ENCODE measurements around the gene NUCKS1. TPM values are rescaled to one million over a fixed set of nuclear protein-coding genes. Genes with fewer than 3 reads are reported as not detected.

NUCKS1 gene
- polyA plus RNA-seq, 1 of the 3 experiments (the other 2 are of a cell fraction) = 25.4 TPM

GRCh38 chr1:205669341-205670149 is 80.4 kb downstream of the NUCKS1 start:
- no peaks in the 10 kb centered on the region for H3K9me3 ChIP-seq
- H3F3A ChIP-seq (replicated peaks; ENCODE audit: insufficient read depth) = no peaks in the 10 kb centered on the region
- peaks cover 0 to 11% of the 10 kb centered on the region in 2 experiments; a peak in 1 of 4 replicates for H3K4me1 ChIP-seq (ENCODE audit: control insufficient read depth in 1 of 2, insufficient read depth in 2 of 2, low read depth in 1 of 2, low read length in 1 of 2)
- H3K9me2 ChIP-seq = no peaks in the 10 kb centered on the region
- WGBS (ENCODE audit: low lambda C conversion rate) = 82% methylated on average over 15 of the region's 20 CpGs
- H2AFZ ChIP-seq (ENCODE audit: low read depth) = no peak overlapping the region
- H3K79me2 ChIP-seq (ENCODE audit: insufficient read depth) = peaks cover 11% of the 10 kb centered on the region
- no peaks in the 10 kb centered on the region for H4K20me1 ChIP-seq (ENCODE audit: insufficient read depth)
- no peaks in the 10 kb centered on the region for H3K36me3 ChIP-seq (replicated peaks in 1 of 2; ENCODE audit: control insufficient read depth in 1 of 2, insufficient read depth in 2 of 2, low read length in 1 of 2)
- H3K4me3 ChIP-seq (ENCODE audit: low read depth in 2 of 2, low read length in 1 of 2) = no peak overlapping the region
- H3K4me2 ChIP-seq = peak overlapping the region; percentile 12; the same call in 1 of the 2 replicates
- TF ChIP-seq MXI1 (IDR thresholded peaks at IDR 0.05; ENCODE audit: low read depth, low read length) (no peak), YY1 (IDR thresholded peaks at IDR 0.05; ENCODE audit: low read depth) (no peak), TEAD4 (IDR thresholded peaks at IDR 0.05; ENCODE audit: borderline replicate concordance, insufficient read depth) (no peak), RCOR1 (IDR thresholded peaks at IDR 0.05; ENCODE audit: low read length) (no peak), SMC3 (IDR thresholded peaks at IDR 0.05; ENCODE audit: low read depth, low read length) (no peak), TCF12 (IDR thresholded peaks at IDR 0.05) (no peak), JUND (IDR thresholded peaks at IDR 0.05) (no peak), SIN3A (IDR thresholded peaks at IDR 0.05; ENCODE audit: borderline replicate concordance, low read depth, low read length) (no peak), RFX5 (IDR thresholded peaks at IDR 0.05; ENCODE audit: low read length) (no peak), RXRA (IDR thresholded peaks at IDR 0.05; ENCODE audit: borderline replicate concordance, low read depth) (no peak), EP300 (IDR thresholded peaks at IDR 0.05; ENCODE audit: borderline replicate concordance in 1 of 2, low read depth in 1 of 2, low read length in 1 of 2) (no peak), FOXJ3 (CRISPR knock-in tag; IDR thresholded peaks at IDR 0.05) (no peak), CTCF (IDR thresholded peaks at IDR 0.05) (no peak), USF1 (IDR thresholded peaks at IDR 0.05; ENCODE audit: borderline replicate concordance, low read depth) (no peak), NFIC (IDR thresholded peaks at IDR 0.05; ENCODE audit: borderline replicate concordance) (no peak)
- TF ChIP-seq, protein P1, sequence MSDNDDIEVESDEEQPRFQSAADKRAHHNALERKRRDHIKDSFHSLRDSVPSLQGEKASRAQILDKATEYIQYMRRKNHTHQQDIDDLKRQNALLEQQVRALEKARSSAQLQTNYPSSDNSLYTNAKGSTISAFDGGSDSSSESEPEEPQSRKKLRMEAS (IDR thresholded peaks at IDR 0.05; ENCODE audit: low read depth) = no peak
- TF ChIP-seq, protein P2, sequence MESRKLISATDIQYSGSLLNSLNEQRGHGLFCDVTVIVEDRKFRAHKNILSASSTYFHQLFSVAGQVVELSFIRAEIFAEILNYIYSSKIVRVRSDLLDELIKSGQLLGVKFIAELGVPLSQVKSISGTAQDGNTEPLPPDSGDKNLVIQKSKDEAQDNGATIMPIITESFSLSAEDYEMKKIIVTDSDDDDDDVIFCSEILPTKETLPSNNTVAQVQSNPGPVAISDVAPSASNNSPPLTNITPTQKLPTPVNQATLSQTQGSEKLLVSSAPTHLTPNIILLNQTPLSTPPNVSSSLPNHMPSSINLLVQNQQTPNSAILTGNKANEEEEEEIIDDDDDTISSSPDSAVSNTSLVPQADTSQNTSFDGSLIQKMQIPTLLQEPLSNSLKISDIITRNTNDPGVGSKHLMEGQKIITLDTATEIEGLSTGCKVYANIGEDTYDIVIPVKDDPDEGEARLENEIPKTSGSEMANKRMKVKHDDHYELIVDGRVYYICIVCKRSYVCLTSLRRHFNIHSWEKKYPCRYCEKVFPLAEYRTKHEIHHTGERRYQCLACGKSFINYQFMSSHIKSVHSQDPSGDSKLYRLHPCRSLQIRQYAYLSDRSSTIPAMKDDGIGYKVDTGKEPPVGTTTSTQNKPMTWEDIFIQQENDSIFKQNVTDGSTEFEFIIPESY (IDR thresholded peaks at IDR 0.05; ENCODE audit: borderline replicate concordance, low read depth) = no peak
- TF ChIP-seq, protein P3, sequence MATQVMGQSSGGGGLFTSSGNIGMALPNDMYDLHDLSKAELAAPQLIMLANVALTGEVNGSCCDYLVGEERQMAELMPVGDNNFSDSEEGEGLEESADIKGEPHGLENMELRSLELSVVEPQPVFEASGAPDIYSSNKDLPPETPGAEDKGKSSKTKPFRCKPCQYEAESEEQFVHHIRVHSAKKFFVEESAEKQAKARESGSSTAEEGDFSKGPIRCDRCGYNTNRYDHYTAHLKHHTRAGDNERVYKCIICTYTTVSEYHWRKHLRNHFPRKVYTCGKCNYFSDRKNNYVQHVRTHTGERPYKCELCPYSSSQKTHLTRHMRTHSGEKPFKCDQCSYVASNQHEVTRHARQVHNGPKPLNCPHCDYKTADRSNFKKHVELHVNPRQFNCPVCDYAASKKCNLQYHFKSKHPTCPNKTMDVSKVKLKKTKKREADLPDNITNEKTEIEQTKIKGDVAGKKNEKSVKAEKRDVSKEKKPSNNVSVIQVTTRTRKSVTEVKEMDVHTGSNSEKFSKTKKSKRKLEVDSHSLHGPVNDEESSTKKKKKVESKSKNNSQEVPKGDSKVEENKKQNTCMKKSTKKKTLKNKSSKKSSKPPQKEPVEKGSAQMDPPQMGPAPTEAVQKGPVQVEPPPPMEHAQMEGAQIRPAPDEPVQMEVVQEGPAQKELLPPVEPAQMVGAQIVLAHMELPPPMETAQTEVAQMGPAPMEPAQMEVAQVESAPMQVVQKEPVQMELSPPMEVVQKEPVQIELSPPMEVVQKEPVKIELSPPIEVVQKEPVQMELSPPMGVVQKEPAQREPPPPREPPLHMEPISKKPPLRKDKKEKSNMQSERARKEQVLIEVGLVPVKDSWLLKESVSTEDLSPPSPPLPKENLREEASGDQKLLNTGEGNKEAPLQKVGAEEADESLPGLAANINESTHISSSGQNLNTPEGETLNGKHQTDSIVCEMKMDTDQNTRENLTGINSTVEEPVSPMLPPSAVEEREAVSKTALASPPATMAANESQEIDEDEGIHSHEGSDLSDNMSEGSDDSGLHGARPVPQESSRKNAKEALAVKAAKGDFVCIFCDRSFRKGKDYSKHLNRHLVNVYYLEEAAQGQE (IDR thresholded peaks at IDR 0.05; ENCODE audit: low read depth, low read length) = no peak
- H3K27ac ChIP-seq (ENCODE audit: low read depth in 2 of 2, low read length in 1 of 2) = no peak overlapping the region
- H3K9ac ChIP-seq = no peak overlapping the region
- POLR2A ChIA-PET = no interaction called here
- CTCF ChIA-PET = interaction anchor here (0.8 to 18.5 kb wide), 3 partner anchors 9 to 181 kb away, joined by 3 to 214 read pairs (median 5); no protein-coding TSS in a partner anchor
- DNase-seq = peak; percentile 22
- H3K27me3 ChIP-seq (ENCODE audit: insufficient read depth) = no peaks in the 10 kb centered on the region
